Esophagus muscularis mucosa (tissue), 3 donors: ENCODE measurements around the gene EBF3.

Experiments
- POLR2A ChIP-seq: fragments of 450-650 bp; IDR thresholded peaks from one replicate; pipeline ENCODE4 v1.6.1; 2017; ENCODE audit warnings: antibody characterized with exemption, moderate library complexity, mild to moderate bottlenecking, low read depth
- POLR2AphosphoS5 ChIP-seq, 2 donors: sonication (generic); formaldehyde crosslinking; IDR thresholded peaks; one replicate each; pipeline ENCODE4 v1.6.1; 2017; ENCODE audit warnings: antibody characterized with exemption in 2 of 2
- TF ChIP-seq, protein P1 (sequence below), 3 experiments: fragments of 200-600 bp in 2 of 3; fragments of 450-650 bp in 1 of 3; sonication (generic) in 2 of 3; IDR thresholded peaks; one replicate each; pipeline ENCODE4 v1.5.1; 2017 to 2019; ENCODE audit warnings: antibody characterized with exemption in 3 of 3, mild to moderate bottlenecking in 2 of 3, moderate library complexity in 1 of 3

GRCh38 chr10:129864082-129864481, 100.0 kb downstream of the EBF3 start:
- TF ChIP-seq POLR2AphosphoS5 (IDR thresholded peaks at IDR 0.05) (no peak), POLR2A (no peak)
- TF ChIP-seq, protein P1, sequence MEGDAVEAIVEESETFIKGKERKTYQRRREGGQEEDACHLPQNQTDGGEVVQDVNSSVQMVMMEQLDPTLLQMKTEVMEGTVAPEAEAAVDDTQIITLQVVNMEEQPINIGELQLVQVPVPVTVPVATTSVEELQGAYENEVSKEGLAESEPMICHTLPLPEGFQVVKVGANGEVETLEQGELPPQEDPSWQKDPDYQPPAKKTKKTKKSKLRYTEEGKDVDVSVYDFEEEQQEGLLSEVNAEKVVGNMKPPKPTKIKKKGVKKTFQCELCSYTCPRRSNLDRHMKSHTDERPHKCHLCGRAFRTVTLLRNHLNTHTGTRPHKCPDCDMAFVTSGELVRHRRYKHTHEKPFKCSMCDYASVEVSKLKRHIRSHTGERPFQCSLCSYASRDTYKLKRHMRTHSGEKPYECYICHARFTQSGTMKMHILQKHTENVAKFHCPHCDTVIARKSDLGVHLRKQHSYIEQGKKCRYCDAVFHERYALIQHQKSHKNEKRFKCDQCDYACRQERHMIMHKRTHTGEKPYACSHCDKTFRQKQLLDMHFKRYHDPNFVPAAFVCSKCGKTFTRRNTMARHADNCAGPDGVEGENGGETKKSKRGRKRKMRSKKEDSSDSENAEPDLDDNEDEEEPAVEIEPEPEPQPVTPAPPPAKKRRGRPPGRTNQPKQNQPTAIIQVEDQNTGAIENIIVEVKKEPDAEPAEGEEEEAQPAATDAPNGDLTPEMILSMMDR (IDR thresholded peaks at IDR 0.05) = no peak
